Hepatocyte (in vitro differentiated cells): Measurements from ENCODE around the gene SNTB2.

Experiments
- EZH2 ChIP-seq: fragments of 200-600 bp; sonication (generic); IDR thresholded peaks from 2 replicates; pipeline ENCODE4 v1.6.1; 2016; ENCODE audit warnings: antibody characterized with exemption, mild to moderate bottlenecking, borderline replicate concordance
- EZH2phosphoT487 ChIP-seq: fragments of 200-600 bp; sonication (generic); IDR thresholded peaks from one replicate; pipeline ENCODE4 v1.6.1; 2018; ENCODE audit warnings: antibody characterized with exemption, mild to moderate bottlenecking, low read depth, moderate library complexity; ENCODE audit not compliant: unreplicated experiment, severe bottlenecking

DNA sequence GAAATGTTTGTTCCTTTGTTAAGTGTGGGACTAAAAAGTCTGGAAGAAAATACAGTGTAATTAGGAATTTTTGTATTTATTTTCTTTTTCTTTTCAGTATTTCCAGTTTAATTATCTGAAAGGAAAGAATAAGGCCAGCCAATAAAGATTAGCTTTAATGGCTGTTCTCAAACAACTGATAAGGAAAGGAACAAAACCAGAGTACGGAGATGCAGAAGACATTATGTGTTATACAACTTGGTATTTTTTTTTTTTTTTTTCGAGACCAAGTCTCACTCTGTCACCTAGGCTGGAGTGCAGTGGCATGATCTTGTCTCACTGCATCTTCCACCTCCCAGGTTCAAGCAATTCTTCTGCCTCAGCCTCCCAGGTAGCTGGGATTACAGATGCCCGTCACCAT, 47.5 kb downstream of the SNTB2 start:
- TF ChIP-seq EZH2 (no peak), EZH2phosphoT487 (no peak)
